Activated effector memory CD4-positive, alpha-beta T cell treated with anti-CD3 and anti-CD28 coated beads, Interleukin-2, amount 50 U/mL, for 16 hours (primary cell): Measurements from ENCODE around the gene CAPN13.
"Not testable (repeated sequence)": the region's sequence is repeated elsewhere in the genome, so short reads cannot be mapped to it uniquely, and the experiment has no call there.

ENCODE experiments used
- DNase-seq: peaks from one replicate; pipeline ENCODE4 v3.0.0-alpha.2; 2020

CAPN13 gene

DNA sequence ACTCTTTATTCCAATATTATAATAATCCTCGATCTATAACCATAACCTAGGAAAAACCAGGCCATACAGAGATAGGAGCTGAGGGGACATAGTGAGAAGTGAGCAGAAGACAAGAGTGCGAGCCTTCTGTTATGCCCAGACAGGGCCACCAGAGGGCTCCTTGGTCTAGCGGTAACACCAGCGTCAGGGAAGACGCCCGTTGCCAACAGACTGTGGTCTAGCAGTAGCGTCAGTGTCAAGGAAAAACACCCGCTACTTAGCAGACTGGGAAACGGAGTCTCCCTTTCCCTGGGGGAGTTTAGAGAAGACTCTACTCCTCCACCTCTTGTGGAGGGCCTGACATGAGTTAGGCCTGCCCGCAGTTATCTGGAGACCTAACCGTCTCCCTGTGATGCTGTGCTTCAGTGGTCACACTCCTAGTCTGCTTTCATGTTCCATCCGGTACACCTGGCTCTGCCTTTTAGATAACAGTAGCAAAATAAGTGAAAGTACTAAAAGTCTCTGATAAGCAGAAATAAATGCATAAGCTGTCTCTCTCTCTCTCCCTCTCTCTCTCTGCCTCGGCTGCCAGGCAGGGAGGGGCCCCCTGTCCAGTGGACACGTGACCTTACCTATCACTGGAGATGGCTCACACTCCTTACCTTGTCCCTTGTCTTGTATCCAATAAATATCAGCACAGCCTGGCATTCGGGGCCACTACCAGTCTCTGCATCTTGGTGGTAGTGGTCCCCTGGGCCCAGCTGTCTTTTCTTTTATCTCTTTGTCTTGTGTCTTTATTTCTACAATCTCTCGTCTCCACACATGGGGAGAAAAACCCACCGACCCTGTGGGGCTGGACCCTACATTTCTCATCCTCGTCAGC lies 109.8 kb downstream of the CAPN13 start:
- not testable (repeated sequence) for DNase-seq

DNA sequence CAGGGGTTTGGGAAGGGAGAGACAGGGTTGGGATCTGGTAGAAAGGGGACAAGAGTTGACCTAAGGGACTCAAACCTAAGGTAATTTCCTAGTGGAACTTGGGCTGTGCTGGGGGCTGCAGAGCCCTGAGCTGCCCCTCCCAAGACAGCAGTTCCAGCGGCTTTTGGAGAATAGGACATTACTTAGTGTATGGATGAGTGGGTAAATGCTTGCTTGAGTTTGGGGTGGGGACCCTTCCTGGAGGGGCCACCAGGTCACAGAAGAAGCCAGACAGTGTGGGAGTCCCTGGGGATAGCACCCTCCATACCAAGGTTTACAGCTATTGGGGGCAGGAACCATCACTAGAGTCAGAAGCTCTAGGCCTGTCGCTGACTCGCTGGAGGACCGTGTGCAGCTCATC lies 111.5 kb downstream of the CAPN13 start:
- DNase-seq = no peak

DNA sequence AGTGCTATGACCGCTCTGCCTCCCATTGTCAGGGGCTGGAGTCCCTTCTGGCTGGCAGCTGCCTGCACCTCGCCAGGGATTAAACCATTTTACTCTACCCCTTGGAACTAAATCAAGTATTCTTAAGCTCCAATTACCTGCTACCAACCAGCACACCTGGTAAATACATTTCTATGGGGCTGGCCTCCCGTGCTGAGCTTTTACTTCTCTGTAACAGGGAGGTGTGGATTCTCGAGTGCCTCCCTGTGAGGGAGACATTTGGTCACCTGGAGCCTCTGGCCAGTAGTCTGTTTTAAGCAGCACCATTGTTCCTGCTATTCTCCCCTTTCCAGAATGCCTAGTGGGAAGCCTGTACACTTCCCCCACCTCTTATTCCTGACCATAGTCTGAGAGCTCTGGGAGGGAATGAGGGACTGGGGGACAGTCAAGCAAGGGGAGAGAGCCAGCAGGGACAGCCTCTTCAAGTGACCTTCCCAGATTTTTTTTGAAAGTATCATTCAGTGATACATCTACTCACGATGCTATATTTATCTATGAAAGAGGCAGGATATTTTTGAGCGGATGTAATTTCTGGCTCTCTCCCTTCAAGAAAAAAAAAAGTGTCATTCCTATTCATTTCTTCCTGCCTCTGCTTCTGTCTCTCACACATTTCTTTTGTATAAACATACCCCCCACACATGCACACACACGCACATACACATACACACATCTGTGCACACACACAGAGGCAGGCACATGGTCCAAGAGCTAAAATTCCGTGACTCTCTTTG lies 112.8 kb downstream of the CAPN13 start:
- no peak for DNase-seq

- no peak for DNase-seq
These were observed 113.4 kb downstream of the CAPN13 start for GRCh38 chr2:30693821-30694281.

- no peak for DNase-seq
These were observed 114.4 kb downstream of the CAPN13 start for GRCh38 chr2:30692829-30693275.

- no peak for DNase-seq
These were observed 115.1 kb downstream of the CAPN13 start for GRCh38 chr2:30691948-30692828.

GRCh38 chr2:30691091-30691947 lies 115.9 kb downstream of the CAPN13 start:
- DNase-seq = no peak

DNA sequence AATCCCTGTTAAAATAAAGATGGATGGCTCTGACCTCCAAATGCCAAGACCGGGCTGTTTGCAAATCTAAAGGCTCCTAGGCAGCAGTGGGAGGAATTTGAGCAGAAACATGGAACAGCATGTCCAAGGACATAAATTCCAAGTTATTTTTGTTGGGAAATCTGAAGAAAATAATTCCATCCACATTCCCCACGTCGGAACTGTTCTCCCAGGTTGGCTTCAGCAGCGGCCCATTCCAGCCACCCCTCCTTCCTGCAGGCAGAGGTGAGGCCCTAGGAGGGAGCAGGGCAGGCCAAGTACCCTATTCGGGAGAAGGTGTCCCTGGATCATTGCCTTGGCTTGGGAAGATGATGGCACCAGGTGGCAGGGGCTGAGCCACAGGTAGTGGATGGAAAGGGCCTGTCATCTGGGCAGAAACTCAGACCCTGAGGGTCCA lies 117.1 kb downstream of the CAPN13 start:
- no peak for DNase-seq

DNA sequence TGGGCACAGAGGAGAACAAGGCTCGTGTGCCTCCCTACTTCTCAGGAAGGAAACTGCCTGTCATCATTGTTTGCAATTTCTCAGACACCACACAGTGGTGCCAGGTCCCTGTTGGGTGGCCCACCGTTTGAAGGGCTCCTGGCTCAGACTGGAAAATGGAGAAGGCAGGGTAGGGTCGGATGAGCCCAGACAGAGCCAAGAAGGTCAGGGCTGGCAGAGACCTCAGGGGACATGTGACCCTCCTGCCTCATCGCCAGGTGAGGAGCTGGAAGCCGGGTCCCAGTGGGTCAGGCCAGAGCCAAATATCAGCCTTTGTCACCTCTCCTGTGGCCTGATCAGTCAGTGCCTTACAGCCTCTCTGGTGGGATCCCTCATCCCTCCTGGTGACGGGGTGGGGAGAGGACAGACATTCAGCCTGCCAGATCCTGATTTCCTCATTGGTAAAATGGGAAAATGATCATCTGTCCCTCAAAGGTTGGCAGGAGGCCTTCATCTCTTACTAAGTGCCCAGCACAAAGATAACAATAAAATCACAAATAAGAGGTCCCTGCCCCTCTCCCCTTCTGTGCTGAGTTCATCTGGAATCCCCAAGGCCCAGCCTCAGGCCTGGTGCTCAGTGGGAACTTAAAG lies 117.6 kb downstream of the CAPN13 start:
- DNase-seq = no peak

GRCh38 chr2:30688956-30689401 lies 118.3 kb downstream of the CAPN13 start:
- DNase-seq = no peak

GRCh38 chr2:30686669-30687068 lies 120.6 kb downstream of the CAPN13 start:
- no peak for DNase-seq

DNA sequence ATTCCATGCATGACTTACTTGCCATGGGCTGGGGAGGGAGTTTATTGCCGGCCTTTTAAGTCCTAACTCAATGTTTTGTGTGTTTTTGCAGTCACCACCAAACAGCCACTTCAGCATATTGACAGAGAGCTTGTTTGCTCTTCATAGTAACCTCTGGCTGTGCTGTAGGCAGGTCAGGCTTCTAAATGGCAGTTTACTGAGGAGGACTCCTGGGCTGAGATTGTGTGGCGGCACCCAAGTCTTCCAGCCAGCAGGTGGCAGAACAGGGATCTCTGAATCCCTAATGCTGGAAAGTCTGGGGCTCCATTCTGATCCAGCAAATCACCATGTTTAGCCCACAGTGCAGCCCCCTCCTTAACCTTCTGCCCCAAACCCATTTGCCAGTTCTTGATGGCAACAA lies 121.2 kb downstream of the CAPN13 start:
- no peak for DNase-seq

DNA sequence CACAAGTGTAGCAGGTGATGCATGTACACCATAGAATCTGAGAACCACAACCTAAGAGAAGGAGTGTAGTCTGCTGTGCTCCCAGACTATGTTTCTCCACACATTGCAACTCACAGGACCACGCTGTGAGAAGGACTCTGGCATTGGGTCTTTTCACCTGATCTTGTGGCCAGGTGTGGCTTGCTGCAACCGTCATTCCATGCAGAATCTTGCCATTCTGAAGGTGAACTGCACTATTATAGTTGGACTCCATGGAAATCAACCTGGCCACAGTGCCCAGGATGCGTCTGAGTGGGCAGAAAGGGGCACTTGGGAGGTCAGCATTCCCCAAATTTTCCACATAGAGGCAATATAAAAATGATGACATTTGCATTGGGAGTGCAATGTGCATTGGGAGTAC lies 122.2 kb downstream of the CAPN13 start:
- no peak for DNase-seq

DNA sequence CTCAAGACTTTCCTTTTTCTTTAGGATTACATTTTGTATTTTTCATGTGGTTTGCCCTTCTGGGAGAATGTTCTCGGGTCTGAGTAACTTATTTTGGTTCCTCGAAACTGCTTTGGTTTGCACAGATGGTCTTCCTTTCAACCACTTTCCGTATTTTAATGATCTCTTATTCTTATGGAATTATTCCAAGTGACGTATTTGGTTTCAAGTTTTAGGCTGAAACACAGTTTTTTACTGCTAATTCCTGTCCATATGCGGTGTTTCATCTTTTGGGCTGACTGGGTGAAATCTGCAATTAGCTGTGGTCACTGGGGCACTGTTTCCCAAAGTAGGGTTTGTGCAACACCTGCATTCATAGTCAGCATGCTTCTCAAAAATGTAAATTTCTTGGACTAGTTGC lies 122.7 kb downstream of the CAPN13 start:
- DNase-seq = no peak

DNA sequence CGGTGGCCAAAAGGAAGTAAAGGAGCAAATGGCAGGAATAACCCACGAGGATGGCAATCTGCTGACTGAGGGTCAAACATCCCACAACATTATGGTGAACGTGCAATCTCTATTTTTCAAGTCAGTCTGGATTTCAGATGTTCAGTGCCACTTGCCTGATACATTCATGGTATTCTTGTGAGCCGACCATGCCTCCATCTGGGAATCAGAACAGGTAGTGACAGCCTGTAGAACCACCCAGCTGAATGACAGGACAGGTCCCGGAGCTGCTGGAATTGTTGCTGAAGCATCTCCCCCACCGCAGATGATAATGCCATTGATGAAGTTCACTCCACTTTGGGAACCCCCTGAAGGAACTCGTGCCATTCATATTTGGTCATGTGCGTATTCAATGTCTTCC lies 123.2 kb downstream of the CAPN13 start:
- DNase-seq = no peak

GRCh38 chr2:30683236-30683956 lies 123.8 kb downstream of the CAPN13 start:
- no peak for DNase-seq

DNA sequence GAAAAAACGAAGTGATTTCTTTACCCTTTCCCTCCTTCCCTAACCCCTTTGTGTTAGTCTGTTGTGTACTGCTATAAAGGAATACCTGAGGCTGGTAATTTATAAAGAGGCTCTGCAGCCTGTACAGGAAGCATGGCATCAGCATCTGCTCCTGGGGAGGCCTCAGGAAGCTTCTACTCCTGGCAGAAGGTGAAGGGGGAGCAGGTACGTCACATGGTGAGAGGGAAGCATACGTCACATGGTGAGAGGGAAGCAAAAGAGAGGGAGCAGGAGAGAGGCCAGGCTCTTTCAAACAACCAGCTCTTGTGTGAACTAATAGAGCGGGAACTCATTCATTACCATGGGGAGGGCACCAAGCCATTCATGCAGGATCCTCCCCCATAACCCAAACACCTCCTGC lies 126.2 kb downstream of the CAPN13 start:
- no peak for DNase-seq

DNA sequence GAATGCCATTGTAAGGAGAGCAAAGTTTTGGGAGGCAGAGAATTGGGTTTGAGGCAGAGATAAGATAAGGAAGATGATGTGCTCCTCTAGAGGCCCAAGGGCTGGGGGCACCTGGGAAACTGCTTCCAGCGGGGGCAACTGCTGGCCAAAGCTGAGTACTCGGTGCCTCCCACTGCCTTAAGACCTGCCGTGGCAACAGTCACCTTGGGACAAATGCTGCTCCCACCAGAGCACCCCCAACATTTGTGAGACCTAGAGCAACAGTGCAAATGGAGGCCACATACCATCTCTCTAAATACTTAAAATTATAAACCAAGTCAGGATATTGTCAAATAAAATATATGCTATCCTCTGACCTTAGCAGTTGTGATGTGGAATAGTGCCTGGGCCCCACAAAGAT lies 127.1 kb downstream of the CAPN13 start:
- DNase-seq = no peak

DNA sequence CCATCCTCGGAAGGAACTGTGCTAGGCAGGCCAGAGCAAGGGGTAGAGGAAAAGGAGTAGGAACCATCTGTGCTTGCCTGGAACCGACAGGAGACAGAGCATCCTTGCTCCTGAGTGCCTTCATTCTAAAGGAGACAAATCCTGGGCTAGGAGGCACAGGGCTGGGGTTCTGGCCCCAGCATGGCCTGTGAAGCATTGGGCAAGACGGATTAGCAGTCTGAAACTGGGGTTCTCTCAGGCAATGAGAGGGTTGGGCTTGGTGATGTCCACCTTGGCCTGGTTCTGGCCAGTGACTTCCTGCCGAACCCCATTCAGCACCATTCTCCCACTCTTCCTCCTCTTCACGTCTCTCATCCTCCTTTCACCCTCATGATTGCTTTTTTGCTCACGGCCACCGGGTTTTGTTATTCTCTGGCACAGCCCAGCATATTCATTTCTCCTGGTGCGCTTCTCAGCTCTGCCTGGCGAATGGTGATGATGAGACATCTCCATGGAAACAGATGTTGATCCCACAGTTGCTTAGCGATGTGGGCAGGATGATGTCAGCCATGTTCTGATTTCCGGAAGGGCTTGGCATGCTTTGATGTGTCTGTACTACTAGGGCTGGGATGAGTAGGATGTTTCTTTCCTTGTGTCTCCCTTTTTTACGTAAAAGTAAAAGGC lies 127.7 kb downstream of the CAPN13 start:
- no peak for DNase-seq
